Activated naive CD8-positive, alpha-beta T cell (primary cell): ENCODE results near the gene MACF1.

ENCODE experiments used
- H3K27ac Mint-ChIP-seq: one replicate; pipeline ENCODE4 v1.8.0; 2021; ENCODE audit warnings: mixed read lengths
- H3K27me3 Mint-ChIP-seq: one replicate; pipeline ENCODE4 v1.8.0; 2021; ENCODE audit warnings: mixed read lengths
- H3K36me3 Mint-ChIP-seq: one replicate; pipeline ENCODE4 v1.8.0; 2021; ENCODE audit warnings: mixed read lengths
- H3K4me1 Mint-ChIP-seq: one replicate; pipeline ENCODE4 v1.8.0; 2021; ENCODE audit warnings: low read depth, mixed read lengths
- H3K4me3 Mint-ChIP-seq: one replicate; pipeline ENCODE4 v1.8.0; 2021; ENCODE audit warnings: mild to moderate bottlenecking, mixed read lengths
- H3K9me3 Mint-ChIP-seq: one replicate; pipeline ENCODE4 v1.8.0; 2021; ENCODE audit warnings: low read depth, mixed read lengths

Gene MACF1

DNA sequence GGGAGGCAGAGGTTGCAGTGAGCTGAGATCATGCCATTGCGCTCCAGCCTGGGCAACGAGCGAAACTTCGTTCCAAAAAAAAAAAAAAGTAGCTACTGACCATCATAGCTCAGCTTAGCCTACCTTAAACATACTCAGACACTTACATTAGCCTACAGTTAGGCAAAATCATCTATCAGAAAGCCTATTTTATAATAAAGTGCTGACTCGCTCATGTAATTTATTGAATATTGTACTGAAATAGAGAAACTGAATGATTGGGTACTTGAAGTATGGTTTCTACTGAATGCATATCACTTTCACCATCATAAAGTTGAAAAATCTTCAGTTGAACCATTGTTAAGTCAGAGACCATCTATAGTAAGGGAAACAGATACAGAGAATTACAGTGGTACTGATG is 193.0 kb downstream of the MACF1 start:
- Mint-ChIP-seq H3K9me3 (no peaks in the 10 kb centered on the region), H3K4me3 (no peak overlapping the region), H3K36me3 (no peaks in the 10 kb centered on the region), H3K27ac (peak overlapping the region; percentile 3), H3K27me3 (no peaks in the 10 kb centered on the region), H3K4me1 (peaks cover 67% of the 10 kb centered on the region)

- H3K4me1 Mint-ChIP-seq, result peaks cover 64% of the 10 kb centered on the region
- peak overlapping the region; percentile 44 for H3K4me3 Mint-ChIP-seq
- no peaks in the 10 kb centered on the region for H3K36me3 Mint-ChIP-seq
- peak overlapping the region; percentile 80 for H3K27ac Mint-ChIP-seq
- no peaks in the 10 kb centered on the region for H3K27me3 Mint-ChIP-seq
- H3K9me3 Mint-ChIP-seq, result no peaks in the 10 kb centered on the region
Observed at GRCh38 chr1:39398278-39399021, 194.0 kb downstream of the MACF1 start.

DNA sequence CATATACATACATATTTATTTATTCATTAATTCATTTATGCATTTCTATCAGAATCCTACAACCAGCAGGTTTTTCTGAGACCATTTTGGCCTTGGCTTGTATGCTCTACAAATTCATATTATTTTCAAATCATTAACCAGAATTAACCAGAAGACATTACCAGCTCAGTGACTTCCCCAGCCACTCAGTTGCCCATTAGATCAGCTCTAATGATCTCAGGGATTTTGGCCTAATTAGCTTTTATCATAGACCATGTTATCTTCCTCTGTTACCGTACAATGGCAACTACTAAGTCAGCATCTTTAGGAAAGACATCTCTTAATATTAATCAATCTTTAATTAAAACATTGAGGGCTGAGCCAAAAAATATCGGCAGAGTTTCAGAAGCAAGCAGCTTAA is 196.6 kb downstream of the MACF1 start:
- H3K9me3 Mint-ChIP-seq, result no peaks in the 10 kb centered on the region
- no peaks in the 10 kb centered on the region for H3K36me3 Mint-ChIP-seq
- no peak overlapping the region for H3K27ac Mint-ChIP-seq
- H3K4me3 Mint-ChIP-seq, result no peak overlapping the region
- no peaks in the 10 kb centered on the region for H3K27me3 Mint-ChIP-seq
- H3K4me1 Mint-ChIP-seq, result peaks cover 46% of the 10 kb centered on the region

DNA sequence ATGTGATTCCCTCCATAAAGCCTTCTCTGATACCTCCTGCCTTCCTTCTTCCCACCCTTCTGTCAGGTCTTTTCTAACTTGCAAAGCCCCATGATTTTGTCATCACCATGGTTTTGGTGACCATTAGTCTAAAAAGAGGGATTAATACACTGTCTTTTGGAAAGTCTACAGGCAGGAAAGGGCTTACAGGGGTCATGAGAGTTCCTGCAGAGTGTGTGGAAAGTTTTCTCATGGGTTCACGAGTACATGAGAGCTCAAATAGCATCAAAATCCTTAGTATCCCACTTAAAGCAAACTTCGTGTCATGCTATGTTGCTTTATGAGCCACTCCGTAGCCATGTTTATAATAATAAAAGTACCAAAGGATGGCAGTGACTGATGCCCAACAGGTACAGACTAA is 200.4 kb downstream of the MACF1 start:
- Mint-ChIP-seq H3K27ac (no peak overlapping the region), H3K27me3 (no peaks in the 10 kb centered on the region), H3K4me3 (no peak overlapping the region)

DNA sequence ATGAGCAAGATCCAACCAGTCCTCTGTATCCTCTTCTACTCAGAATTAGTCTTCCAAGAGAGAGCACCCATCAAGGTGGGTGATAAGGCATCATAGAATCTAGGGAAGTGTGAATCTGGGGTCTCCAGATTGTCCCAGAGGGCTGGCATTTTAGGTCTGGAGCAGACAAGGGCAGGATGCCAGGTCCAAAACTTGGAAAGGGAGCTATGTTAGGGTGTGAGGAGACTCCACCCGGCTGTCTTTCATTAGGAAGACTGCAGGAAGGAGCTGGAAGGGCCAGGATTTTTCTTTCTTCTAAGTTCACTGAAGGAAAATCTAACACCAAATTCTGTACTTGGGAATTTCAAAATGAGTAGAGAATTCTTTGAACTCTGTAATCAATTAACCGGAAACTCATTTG is 200.9 kb downstream of the MACF1 start:
- Mint-ChIP-seq H3K9me3 (no peaks in the 10 kb centered on the region), H3K4me3 (no peak overlapping the region), H3K27ac (no peak overlapping the region), H3K27me3 (no peaks in the 10 kb centered on the region), H3K4me1 (peaks cover 40% of the 10 kb centered on the region), H3K36me3 (no peaks in the 10 kb centered on the region)

More for the DNA sequence above, 200.4 kb downstream of the MACF1 start:
- no peaks in the 10 kb centered on the region for H3K36me3 Mint-ChIP-seq
- no peaks in the 10 kb centered on the region for H3K9me3 Mint-ChIP-seq
- peaks cover 36% of the 10 kb centered on the region for H3K4me1 Mint-ChIP-seq

- Mint-ChIP-seq H3K4me1 (peaks cover 52% of the 10 kb centered on the region), H3K9me3 (no peaks in the 10 kb centered on the region), H3K4me3 (peak overlapping the region; percentile 89), H3K36me3 (peaks cover 3% of the 10 kb centered on the region), H3K27ac (peak overlapping the region; percentile 50), H3K27me3 (no peaks in the 10 kb centered on the region)
Observed at GRCh38 chr1:39406533-39407450, 202.3 kb downstream of the MACF1 start.

GRCh38 chr1:39407510-39407895 is 203.0 kb downstream of the MACF1 start:
- Mint-ChIP-seq H3K27ac (peak overlapping the region; percentile 81), H3K27me3 (no peaks in the 10 kb centered on the region), H3K4me1 (peaks cover 56% of the 10 kb centered on the region), H3K36me3 (peaks cover 3% of the 10 kb centered on the region), H3K9me3 (no peaks in the 10 kb centered on the region), H3K4me3 (peak overlapping the region; percentile 89)

DNA sequence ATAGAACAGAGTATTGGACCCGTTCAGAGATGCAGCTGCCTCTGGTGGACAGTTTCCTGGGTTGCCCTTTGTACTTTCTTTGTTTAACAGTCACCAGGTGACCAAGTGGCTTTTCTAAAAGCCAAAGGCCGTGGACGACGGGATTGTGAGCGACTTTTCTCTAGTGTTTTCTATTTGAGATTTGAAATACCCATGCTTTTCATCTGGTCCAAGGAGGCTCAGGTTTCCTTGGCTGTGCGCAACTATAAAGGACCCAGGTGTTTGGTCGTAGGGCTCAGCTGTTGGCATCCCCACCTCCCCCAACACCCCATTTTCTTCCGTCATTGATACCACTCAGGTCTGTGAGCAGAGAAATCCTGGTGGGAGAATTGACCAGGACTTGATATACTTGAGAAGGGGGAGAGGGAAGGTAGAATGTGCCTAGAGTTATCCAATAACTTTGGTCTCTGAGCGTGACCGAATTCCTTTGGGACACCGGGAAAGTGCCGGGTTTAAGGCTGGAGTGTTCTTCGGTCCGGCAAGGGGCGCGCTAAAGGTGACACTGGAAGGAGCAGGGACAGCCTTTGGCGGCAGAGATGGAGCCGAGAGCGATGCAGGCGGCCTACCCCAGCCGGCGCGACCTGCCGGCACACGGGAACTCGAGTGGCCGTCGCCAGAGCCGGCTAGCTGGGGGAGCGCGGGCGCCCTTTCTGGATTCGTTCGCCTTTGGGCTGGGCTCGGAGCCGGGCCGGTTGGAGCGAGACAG is 203.6 kb downstream of the MACF1 start:
- Mint-ChIP-seq H3K36me3 (peaks cover 3% of the 10 kb centered on the region), H3K27ac (peak overlapping the region; percentile 81), H3K4me3 (peak overlapping the region; percentile 89), H3K27me3 (no peaks in the 10 kb centered on the region), H3K9me3 (no peaks in the 10 kb centered on the region), H3K4me1 (peaks cover 54% of the 10 kb centered on the region)

GRCh38 chr1:39408641-39409054 is 204.2 kb downstream of the MACF1 start:
- Mint-ChIP-seq H3K4me3 (peak overlapping the region; percentile 73), H3K36me3 (peaks cover 3% of the 10 kb centered on the region), H3K9me3 (no peaks in the 10 kb centered on the region)

GRCh38 chr1:39409055-39409816 is 204.7 kb downstream of the MACF1 start:
- H3K9me3 Mint-ChIP-seq, result no peaks in the 10 kb centered on the region
- peaks cover 57% of the 10 kb centered on the region for H3K4me1 Mint-ChIP-seq
- peak overlapping the region; percentile 84 for H3K4me3 Mint-ChIP-seq
- H3K36me3 Mint-ChIP-seq, result peaks cover 3% of the 10 kb centered on the region
- no peak overlapping the region for H3K27ac Mint-ChIP-seq
- H3K27me3 Mint-ChIP-seq, result no peaks in the 10 kb centered on the region

More at GRCh38 chr1:39408641-39409054, 204.2 kb downstream of the MACF1 start:
- Mint-ChIP-seq H3K4me1 (peaks cover 54% of the 10 kb centered on the region), H3K27ac (no peak overlapping the region), H3K27me3 (no peaks in the 10 kb centered on the region)

- no peaks in the 10 kb centered on the region for H3K27me3 Mint-ChIP-seq
- H3K4me1 Mint-ChIP-seq, result peaks cover 63% of the 10 kb centered on the region
- H3K27ac Mint-ChIP-seq, result no peak overlapping the region
- peaks cover 3% of the 10 kb centered on the region for H3K36me3 Mint-ChIP-seq
- no peaks in the 10 kb centered on the region for H3K9me3 Mint-ChIP-seq
- H3K4me3 Mint-ChIP-seq, result peak overlapping the region; percentile 65
Observed at GRCh38 chr1:39410915-39411436, 206.5 kb downstream of the MACF1 start.

DNA sequence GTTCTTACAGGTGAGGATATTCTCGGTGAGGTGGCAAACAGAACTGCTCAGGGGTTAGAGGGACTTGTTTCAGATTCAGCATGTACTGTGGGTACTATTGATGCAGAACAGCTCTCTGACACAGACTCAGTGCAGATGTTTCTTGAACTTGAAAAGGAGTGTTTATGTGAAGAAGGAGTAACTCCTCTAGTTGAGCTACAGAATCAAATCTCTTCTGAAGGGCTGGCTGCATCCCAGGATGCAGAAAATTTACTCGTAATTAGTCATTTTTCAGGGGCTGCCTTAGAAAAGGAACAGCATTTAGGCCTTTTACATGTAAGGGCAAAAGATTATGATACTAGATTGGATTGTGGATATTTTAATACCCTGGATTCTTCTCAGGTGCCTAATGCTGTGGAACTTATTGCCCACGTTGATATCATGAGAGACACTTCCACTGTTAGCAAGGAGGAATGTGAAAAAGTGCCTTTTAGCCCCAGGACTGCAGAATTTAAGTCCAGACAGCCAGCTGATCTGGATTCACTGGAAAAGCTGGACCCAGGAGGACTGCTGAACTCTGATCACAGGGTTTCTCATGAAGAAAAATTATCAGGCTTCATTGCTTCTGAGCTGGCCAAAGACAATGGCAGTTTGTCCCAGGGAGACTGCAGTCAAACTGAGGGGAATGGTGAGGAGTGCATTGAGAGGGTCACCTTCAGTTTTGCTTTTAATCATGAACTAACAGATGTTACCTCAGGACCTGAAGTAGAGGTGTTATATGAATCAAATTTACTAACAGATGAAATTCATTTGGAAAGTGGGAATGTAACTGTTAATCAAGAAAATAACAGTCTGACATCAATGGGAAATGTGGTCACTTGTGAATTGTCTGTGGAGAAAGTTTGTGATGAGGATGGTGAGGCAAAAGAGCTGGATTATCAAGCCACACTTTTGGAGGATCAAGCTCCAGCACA is 207.3 kb downstream of the MACF1 start:
- Mint-ChIP-seq H3K36me3 (peaks cover 3% of the 10 kb centered on the region), H3K27ac (no peak overlapping the region), H3K27me3 (no peaks in the 10 kb centered on the region), H3K4me3 (peak overlapping the region; percentile 65), H3K4me1 (peaks cover 62% of the 10 kb centered on the region), H3K9me3 (no peaks in the 10 kb centered on the region)

DNA sequence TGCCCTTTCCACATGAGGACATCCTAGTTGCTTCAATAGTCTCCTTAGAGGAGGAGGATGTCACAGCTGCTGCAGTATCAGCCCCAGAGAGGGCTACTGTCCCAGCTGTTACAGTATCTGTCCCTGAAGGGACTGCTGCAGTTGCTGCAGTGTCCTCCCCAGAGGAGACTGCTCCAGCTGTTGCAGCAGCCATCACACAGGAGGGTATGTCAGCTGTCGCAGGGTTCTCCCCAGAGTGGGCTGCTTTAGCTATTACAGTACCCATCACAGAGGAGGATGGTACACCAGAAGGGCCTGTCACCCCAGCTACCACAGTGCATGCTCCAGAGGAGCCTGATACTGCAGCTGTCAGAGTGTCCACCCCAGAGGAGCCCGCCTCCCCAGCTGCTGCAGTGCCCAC is 208.4 kb downstream of the MACF1 start:
- Mint-ChIP-seq H3K9me3 (no peaks in the 10 kb centered on the region), H3K4me3 (no peak overlapping the region), H3K27me3 (no peaks in the 10 kb centered on the region), H3K36me3 (peaks cover 3% of the 10 kb centered on the region), H3K4me1 (peaks cover 52% of the 10 kb centered on the region), H3K27ac (no peak overlapping the region)
